GM19240 (cell line): ENCODE data around the gene NTM.

Experiments used
- DNase-seq: peaks from one replicate; pipeline ENCODE4 v3.0.0; 2011; ENCODE audit warnings: low spot score; ENCODE audit not compliant: insufficient read length

Gene NTM

GRCh38 chr11:132037467-132037862 is 667.0 kb downstream of the NTM start:
- no peak for DNase-seq

- DNase-seq, result no peak
Measured at GRCh38 chr11:132037956-132038355, 667.5 kb downstream of the NTM start.

- no peak for DNase-seq
Measured at GRCh38 chr11:132039521-132039920, 669.1 kb downstream of the NTM start.

- no peak for DNase-seq
Measured at GRCh38 chr11:132042296-132042695, 671.9 kb downstream of the NTM start.

- no peak for DNase-seq
Measured at GRCh38 chr11:132043714-132044113, 673.3 kb downstream of the NTM start.

GRCh38 chr11:132045107-132045506 is 674.7 kb downstream of the NTM start:
- DNase-seq, result no peak

- DNase-seq, result no peak
Measured at GRCh38 chr11:132046288-132046865, 676.0 kb downstream of the NTM start.

GRCh38 chr11:132047167-132047566 is 676.8 kb downstream of the NTM start:
- DNase-seq, result no peak

GRCh38 chr11:132048040-132048439 is 677.6 kb downstream of the NTM start:
- no peak for DNase-seq

- DNase-seq, result no peak
Measured at GRCh38 chr11:132049205-132049604, 678.8 kb downstream of the NTM start.

- no peak for DNase-seq
Measured at GRCh38 chr11:132050049-132050448, 679.6 kb downstream of the NTM start.

GRCh38 chr11:132050577-132051165 is 680.3 kb downstream of the NTM start:
- no peak for DNase-seq

- DNase-seq, result no peak
Measured at GRCh38 chr11:132051704-132052103, 681.3 kb downstream of the NTM start.

GRCh38 chr11:132052342-132052741 is 681.9 kb downstream of the NTM start:
- no peak for DNase-seq

GRCh38 chr11:132052904-132053303 is 682.5 kb downstream of the NTM start:
- no peak for DNase-seq

- DNase-seq, result no peak
Measured at GRCh38 chr11:132054822-132055221, 684.4 kb downstream of the NTM start.

GRCh38 chr11:132055296-132055695 is 684.9 kb downstream of the NTM start:
- DNase-seq, result no peak

GRCh38 chr11:132056689-132057088 is 686.3 kb downstream of the NTM start:
- no peak for DNase-seq

- no peak for DNase-seq
Measured at GRCh38 chr11:132057266-132057665, 686.9 kb downstream of the NTM start.

- DNase-seq, result no peak
Measured at GRCh38 chr11:132058211-132058772, 687.9 kb downstream of the NTM start.

GRCh38 chr11:132060567-132060966 is 690.2 kb downstream of the NTM start:
- no peak for DNase-seq

- no peak for DNase-seq
Measured at GRCh38 chr11:132062031-132062430, 691.6 kb downstream of the NTM start.

GRCh38 chr11:132062541-132062940 is 692.1 kb downstream of the NTM start:
- DNase-seq, result no peak
